Germinal center (tissue), 1 donor: ENCODE data around the gene GOLGA1.
A peak's percentile ranks its signal among the peaks of the same experiment; 100 is the strongest.
"Not testable (repeated sequence)": the region's sequence is repeated elsewhere in the genome, so short reads cannot be mapped to it uniquely, and the experiment has no call there.

Experiments used
- DNase-seq: peaks from one replicate; pipeline ENCODE4 v3.0.0; 2012; ENCODE audit warnings: mixed read lengths, low spot score

Gene GOLGA1

DNA sequence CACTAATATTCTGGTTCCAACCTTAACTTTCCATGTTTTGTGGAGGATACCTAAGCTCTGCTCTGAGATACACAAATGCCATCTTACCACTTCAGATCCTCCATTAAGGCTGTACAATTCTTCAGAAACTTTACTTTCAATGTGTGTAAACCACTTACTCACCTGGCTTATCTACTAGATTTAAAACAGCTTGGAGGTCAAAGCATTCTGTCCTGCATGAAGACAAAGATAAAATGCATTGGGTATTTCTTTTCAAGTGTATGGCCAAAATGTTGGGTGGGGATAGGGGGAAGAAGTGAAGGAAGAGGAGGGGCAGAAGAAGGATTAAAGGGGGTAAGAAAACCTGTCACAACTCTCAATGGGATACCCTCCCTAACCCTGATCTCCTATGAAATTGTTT is 939 bp downstream of the GOLGA1 start:
- no peak for DNase-seq

DNA sequence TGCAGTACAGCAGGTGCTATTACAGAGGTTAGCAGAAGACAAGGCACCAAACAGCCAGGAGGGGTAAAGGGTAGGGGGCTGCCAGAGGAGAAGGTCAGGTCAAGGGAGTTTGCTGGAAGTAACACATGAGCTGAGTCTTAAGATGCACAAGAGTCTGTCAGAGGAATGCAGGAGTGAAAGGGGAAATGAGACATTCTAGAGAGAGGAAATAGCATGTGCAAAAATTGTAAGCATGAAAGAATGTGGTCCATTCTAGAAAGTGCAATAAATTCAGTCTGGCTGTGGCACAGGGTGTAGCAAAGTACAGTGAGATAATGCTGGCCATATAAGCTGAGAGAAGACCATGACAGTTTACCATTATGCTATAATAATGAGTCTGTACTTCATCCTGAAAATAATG is 6.6 kb downstream of the GOLGA1 start:
- DNase-seq: peak; percentile 44

DNA sequence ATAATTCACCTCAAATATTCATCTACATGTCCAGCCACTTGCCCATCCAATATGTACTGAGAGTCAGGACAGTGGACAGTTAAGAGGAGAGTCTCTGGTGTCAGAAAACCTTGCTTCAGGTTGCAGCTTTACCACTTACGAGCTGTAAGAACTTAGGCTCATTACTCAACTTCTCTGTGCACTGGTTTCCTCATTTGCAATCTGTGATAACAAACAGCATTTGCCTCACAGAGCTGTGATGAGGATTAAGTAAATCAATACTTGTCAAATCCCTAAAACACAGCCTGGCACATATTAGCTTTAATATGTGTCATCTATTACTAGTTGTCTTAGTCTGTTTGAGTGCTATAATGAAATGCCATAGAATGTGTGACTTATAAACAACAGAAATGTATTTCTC is 8.6 kb downstream of the GOLGA1 start:
- no peak for DNase-seq

DNA sequence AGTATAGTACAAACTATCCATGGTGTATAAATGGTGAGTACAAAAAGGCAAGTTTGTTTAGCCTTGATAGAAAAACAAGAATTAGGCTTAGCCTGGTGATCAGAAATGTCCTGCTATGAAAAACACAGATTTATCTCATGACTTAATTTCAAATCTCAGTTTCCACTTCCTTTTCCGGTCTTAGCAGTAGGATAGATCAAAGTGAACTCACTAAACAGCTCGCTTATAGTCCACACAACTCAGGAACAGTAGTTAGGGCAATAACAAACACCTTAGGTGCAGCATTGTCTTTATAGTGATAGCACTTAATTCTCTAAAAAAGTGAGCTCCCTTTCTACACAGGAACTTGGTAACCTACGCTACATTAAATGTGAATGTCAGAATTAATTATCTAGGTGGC is 11.4 kb downstream of the GOLGA1 start:
- no peak for DNase-seq

DNA sequence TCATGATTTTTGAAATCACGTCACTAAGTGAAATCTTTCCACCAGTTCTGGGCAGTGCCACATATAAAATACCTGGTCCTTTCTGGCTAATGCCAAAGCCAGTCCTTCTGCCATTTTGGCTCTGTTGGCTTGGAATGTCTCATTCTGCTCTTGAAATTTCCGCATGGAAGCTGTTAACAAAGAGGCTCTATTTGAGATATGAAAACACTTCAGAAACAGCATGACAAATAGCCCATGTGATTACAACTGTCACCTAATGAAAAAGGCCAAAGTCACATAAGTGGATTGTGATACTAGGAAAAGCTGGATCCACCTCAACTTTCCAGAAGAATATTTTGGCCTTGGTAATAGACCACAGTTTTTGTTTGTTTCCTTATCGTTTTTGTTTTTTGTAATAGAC is 12.8 kb downstream of the GOLGA1 start:
- DNase-seq: no peak

DNA sequence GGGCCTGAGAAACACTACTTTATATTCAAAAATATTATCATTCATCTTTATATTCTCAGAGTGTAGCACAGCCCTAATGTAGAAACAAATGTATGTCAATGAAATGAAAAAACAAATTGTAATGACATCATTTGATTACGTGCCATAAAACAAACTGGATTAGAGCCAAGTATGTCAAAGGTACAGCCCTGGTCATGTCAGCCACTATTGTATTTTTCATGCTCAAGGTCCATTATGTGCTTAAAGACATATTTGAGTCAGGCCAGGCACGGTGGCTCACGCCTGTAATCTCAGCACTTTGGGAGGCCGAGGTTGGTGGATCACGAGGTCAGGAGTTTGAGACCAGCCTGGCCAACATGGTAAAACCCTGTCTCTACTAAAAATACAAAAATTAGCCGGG is 20.5 kb downstream of the GOLGA1 start:
- DNase-seq: not testable (repeated sequence)

DNA sequence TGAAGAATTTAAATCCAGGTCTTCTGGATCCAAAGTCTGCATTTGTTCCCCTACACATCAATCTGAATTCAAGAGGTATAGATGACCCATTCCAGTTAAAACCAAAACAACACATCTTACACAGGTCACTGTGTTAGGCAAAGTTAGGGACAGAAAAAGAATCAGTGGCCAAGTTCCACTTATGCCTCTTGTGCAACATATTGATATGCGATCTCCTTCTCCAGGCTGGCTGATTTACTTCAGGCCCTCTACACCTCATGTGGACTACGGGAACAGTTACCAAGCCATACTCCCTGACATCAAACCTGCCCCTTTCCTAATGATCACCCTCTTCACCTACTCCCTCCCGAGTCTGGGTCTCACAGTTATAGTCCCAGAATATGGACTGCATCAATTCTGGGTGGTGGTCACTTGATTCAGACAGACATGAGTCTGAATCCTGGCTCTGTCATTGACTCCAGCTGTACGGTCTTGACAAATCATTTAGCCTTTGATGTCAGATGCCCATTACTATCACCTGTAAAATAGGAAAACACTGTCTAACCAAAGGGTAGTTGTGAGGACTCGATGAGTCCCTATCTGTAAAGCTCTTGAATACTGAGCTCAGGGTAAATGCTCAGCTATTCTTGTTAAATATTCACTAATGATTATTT is 26.0 kb downstream of the GOLGA1 start:
- DNase-seq: no peak

DNA sequence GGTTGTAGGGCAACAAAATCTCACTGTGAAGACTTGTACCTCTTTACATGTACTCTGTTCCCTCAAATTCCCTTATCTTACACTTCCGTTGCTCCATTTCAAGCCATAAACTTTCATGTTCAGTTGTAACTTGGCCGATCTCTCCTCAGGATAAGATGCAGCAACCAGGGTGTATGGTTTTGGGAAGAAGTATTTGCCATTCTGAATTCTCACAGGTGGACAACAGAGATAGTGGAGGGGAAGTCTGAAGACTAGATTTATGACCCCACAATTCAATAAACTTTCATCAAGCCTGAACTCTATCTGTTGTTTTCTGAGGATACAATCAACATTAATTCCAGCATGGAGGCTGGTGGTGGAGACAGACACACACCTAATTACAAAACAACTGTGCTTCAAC is 27.5 kb downstream of the GOLGA1 start:
- DNase-seq: no peak

DNA sequence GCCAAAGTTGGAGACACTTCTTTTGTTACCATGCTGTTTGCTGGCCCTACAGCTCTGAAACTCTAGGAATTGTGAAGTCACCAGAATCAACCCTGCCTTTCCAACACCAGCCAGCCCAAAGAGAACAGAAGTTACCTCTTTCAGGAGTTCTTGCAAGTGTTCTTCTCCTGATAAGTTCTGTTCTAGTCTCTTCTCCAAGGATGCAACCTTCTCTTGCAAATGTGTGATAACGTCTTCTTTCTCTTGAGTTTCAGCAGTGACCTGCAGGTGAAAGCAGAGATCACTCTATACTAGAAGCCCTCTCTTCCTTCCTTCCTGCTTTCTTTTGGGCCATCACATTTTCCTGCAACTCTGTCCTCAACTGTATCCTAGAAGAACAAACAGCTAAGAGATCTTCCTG is 29.1 kb downstream of the GOLGA1 start:
- no peak for DNase-seq

DNA sequence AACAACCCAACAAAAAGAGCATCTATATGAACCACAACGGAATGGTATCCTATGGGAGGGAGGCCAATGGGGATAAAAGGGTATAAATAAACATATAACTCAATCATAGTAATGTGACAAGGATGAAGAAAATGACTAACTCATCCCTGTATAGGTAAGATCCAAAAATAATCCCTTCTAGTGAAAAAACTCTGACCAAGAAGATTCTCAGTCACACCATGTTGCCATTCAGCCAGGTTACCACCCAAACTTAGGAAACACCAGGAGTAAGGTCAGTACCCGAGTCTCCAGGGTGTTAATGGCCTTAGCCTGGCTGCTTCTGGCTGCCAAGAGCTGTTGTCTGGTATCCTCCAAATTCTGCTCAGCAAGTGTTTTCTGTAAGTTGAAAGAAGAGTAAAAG is 32.8 kb downstream of the GOLGA1 start:
- DNase-seq: no peak

DNA sequence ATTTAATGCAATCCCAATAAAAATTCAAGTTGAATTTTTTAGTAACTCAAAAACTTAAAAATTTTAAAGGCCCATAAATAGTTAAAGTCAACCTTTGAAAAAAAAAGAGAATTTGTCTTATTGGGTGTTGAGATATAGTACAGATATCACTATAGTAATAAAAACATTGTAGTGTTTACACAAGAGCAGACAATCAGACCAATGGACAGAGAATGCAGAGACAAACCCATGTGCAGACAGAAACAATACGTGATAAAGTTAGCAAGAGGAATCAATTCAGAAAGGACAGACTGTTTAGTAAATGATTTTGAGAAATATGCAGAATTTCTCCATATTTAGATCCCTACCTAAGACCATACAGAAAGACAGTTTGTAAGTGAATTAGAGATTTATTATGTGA is 33.9 kb downstream of the GOLGA1 start:
- DNase-seq: no peak

DNA sequence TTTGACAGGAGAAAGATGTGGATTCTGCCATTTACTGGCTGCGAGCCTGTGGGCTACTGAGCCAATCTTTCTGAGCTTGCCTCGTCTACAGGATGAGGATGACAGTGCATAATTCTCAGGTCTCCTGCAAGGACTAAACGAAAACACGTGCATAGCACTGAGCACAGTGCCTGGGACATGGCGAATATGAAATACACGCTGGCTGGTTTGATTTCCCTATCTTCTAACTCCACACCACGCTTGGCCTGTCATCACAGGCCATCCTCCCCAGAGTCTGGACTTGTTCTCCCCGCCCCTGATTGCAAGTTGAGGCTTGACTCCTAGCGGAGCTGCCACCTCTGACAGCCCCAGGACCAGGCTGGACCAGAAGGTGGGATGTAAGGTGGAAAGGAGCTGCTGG is 41.0 kb downstream of the GOLGA1 start:
- no peak for DNase-seq

DNA sequence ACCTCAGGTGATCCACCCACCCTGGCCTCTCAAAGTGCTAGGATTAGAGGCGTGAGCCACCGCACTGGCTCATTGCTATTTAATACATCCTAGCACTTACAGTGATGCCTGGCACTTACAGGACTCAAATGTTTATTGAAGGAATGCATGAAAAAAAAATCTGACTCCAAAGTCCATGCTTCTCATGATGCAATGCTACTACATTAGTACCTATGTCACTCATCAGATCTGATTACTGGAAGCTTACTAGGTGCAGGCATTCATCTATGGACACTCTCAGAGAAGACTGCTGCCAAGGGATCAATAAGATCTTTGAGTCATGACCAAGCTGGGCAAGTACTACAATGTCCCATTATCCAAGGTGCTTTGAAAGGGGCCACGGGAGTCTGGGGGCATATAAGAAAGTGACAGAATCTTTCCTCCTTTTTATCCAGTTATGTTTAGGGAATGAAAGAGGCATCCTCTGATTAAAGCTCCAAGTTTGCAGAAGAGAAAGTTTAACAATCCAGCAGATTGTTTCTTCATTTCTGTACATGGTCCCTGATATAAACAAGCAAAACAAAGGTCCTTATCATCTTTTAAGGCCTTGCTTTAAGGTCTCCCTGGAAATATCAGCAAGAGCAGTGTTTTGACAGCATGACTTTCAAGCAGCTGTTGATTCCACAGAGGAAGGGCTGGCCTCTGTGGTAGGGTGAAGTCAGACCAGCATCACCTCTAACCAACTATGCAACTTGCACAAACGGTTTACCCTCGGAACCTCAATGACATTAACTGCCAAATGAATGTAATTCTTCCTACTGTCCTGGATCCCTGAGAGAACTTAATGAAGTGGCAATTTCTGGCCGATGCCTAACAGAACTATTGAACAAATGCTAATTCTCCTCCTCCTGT is 43.1 kb downstream of the GOLGA1 start:
- no peak for DNase-seq

DNA sequence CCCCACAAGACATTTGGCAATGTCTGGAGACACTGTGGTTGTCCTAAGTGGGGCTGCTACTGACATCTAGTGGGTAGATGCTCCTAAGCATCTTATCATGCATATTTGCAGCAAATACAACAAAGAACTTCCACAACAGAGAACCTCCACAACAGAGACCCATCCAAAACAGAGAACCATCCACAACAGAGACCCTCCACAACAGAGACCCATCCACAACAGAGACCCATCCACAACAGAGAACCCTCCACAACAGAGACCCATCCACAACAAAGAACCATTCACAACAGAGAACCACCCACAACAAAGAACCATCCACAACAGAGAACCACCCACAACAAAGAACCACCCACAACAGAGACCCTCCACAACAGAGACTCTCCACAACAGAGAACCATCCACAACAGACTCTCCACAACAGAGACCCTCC is 46.1 kb downstream of the GOLGA1 start:
- DNase-seq: no peak

DNA sequence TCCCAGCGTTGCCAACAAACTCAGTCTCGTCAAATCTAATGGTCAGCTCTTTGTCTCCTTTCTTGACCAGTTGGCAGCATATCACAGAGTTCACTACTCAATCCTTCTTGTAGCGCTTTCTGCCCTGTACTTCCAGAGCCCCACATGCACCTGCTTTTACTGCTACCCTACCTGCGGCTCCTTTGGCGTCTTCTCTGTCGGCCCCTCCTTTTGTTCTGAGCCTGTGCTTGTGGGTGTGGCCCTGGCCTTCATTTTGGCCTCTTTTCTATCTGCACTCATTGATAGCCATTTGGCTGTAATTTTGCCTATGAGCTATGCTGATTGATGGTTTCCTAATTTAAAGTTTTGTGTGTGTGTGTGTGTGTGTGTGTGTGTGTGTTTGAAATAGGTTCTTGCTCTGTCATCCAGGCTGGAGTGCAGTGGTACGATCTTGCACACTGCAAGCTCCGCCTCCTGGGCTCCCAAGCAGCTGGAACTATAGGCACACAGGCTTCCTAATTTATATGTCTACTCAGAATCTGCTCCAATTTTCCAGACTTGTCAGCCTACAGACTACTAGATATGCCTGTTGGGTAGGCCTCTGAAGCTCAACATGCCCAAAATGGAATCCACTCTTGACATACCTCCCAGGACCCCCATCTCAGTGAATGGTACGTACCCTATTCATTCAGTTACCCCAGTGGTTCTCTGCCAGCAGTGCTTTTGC is 46.7 kb downstream of the GOLGA1 start:
- no peak for DNase-seq

DNA sequence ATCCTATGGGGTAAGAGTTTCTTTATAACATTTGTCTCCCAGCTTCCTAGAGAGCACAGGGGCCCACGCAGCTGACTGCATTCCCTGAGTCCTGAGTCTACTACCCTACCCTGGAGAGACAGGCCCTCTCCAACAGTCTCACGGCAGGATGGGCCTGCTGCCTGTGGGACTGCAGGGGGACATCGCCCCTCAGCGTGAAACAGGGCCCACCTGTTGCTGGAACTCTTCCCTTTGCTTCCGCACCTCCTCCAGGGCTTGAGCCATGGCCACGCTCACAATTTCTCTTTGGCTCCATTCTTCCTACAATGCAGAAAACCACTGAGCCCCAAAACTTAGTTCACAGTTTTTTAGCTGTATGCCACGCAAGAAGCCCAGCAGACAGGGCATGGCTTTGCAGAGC is 50.7 kb downstream of the GOLGA1 start:
- no peak for DNase-seq

DNA sequence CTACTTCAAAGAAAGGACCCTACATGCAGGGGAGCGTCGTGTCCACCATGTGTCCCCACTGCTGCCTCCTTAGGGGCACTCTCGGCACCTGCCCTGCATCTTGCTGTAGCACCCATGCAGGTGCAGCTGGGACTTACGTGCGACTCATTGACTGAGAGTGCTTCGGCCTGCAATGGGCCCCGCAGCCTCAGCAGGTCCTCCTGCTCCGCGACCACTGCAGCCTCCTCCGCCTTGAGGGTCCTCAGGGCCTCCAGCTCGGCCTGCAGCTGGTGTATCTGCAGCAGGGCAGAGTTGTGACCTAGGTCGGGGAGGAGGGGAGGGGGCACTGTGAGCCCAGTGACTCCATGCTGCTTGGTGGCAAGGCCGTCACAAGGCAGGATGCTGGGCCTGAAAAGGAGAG is 51.9 kb downstream of the GOLGA1 start:
- no peak for DNase-seq

DNA sequence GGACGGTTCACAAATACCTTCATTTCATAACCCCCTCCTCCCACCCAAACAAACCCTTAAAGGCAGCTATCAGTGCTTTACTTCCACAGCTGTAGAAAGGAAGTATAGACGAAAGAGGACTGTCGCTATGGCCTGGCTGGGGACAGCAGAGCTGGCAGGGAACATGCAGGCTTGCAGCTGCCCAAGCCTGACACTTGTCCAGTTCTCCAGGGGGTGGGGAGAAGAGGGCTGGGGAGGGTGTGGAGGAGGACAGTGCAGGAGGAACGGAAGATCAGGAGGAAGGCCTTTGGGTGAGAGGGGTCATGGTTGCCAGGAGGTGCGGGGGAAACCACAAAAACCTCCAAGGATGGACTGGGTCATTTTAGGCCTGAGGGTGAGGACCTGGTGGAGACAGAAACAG is 53.1 kb downstream of the GOLGA1 start:
- no peak for DNase-seq

DNA sequence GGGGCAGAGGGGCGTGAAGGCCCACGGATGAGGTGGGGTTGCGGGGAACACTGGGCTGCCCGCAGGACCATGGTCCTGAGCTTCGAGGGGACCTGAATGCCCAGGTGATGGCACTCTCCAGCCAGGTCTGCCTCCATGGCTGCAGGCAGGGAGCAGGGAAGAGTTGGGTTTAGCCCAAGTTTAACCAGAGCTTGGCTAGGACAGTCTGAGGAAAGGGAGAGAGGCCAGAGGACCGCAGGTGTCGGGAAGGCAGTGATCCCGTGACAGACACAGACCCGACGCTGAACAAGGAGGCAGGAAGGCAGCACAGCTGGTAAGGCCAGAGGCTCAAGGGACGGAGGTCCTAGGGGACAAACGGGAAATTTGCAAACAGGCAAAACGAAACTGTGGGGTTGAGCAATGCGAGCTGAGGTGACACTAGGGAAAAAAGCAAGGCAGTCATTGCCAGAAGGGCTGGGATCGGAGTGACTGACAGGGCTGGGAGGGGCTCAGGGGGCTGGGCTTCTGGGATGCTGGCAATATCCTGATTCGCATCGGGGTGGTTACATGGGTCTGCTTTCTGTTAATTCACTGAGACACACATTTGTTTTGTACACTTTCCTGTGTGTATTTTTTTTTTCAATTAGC is 53.9 kb downstream of the GOLGA1 start:
- no peak for DNase-seq

DNA sequence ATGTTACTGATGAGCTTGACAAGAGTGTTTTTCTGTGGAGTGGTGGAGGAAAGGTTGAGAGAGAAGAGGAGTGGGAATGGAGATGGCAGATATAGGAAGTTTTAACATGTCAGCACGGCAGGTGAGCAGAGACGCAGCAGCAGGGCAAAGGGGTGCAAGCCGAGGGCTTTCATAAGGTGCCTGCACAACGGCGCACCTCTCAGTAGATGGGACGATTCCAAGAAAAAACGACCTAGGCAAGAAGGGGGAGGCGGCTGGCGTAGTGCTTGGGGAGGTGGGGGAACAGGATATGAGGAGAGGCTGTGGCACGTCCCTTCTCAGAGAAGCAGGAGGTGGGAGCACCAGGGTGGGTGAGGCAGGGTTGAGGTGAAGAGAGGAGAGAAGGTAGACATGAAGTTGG is 54.4 kb downstream of the GOLGA1 start:
- DNase-seq: no peak

DNA sequence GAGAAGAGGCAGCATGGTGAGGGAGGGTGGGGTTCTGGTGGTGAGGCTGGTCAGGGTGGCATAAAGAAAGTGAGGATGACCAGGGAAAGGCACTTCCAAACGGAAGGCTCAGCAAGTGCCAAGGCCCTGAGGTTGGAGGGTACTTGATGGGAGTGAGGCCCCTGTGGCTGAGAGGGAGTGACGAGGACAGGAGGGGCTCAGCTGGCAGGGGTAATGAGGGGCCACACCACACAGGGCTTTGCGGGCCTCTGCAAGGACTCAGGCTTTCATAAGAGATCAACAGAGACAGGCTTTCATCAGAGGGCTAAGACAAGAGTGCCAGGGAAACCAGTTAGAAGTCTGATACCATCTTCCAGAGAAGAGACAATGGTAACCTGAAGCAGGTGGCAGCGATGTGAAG is 55.3 kb downstream of the GOLGA1 start:
- DNase-seq: no peak

DNA sequence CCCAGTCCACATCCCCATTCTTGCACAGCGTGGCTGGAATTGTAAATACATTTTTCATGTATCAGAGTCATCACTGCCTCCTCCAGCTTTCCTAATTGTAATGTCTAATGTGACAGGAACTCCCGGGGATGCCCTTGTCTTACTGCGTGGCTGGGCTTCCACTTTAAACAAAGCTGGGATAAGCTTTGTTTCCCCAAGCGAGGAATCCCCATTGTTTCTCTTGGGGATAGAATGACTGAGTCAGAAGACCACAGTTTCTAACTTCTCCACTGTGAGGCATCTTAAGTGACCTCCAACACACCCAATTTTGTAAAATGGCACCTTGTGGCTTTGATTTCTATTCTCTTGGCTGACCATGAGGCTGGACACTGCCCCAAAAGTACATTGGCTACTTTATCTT is 56.5 kb downstream of the GOLGA1 start:
- no peak for DNase-seq

DNA sequence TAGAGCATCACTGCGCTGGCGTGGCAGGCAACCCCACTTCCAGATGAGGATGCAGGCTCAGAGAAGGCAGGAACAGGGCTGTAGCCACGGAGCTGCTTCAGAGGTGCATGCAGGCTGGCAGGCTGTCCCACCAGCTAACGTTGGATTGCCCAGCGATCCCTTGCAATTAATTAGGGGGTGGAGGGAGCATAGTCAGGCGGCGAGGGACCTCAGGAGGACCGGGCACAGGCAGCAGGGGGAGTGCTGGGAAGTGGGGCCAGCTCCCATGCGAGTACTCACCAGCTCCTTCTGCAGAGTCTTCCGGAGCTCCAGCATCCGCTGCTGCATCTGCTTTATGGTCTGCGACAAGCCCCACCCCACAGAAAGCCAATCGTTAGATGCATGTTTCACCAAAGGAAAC is 58.7 kb downstream of the GOLGA1 start:
- no peak for DNase-seq
